GM21447 (cell line): Measurements from ENCODE around the gene HDAC4.

Experiments
- ATAC-seq: cut with Tn5 transposase; IDR thresholded peaks from one replicate; pipeline ENCODE4 v1.9.1; 2021; ENCODE audit not compliant: unreplicated experiment

The HDAC4 gene

DNA sequence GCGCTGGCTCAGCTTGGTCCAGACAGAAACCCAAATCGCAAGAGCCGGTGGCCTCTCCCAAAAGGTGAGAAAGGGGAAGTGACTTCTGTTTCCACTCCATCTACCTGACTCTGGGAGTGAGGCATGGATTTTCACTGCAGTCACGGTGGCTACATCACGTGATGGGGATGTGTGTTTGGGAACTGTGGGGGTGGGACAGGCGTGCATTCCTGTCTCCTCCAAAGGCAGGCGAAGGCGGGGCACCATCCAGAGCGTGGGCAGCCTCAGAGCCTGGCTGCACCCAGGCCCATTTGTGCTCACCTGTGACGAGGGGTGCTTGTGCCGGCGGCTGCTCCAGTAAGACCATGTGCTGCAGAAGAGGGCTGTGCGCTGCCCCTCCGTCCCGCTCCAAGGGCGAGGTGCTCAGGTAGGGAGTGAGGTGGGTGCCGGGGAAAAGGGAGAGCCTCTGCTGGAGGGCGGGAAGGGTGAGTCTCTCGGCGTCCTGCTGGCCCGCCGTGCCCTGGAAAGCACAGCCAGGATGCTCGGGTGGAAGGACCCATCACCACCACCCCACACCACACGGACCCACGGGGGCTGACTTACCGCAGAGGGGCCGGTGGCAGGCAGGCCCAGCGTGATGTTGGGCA lies 266.8 kb downstream of the HDAC4 start:
- ATAC-seq: no peak

GRCh38 chr2:239132786-239133185 lies 268.0 kb downstream of the HDAC4 start:
- ATAC-seq: no peak

- ATAC-seq: no peak
Observed at GRCh38 chr2:239132156-239132709, 268.6 kb downstream of the HDAC4 start.

DNA sequence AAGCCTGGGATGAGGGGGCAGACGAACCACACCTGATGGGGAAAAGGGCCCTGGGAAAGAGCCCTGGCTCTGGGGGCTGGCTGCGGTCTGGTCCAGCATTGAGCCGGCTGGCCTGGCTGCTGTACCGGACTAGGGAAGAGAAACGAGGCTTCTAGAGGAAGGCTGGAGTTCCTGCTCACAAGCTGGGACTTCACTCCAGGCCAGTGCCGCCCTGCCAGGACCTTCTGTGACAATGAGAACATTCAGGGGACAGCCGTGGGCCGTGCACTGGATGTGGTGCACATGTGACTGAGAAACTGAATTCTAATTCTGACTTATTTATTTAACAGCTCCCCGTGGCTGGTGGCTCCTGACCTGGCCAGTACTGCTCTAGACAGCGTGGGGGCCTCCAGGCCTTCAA lies 269.3 kb downstream of the HDAC4 start:
- no peak for ATAC-seq

- no peak for ATAC-seq
Observed at GRCh38 chr2:239130786-239131325, 270.0 kb downstream of the HDAC4 start.

GRCh38 chr2:239130041-239130440 lies 270.8 kb downstream of the HDAC4 start:
- no peak for ATAC-seq

- no peak for ATAC-seq
Observed at GRCh38 chr2:239129147-239129920, 271.5 kb downstream of the HDAC4 start.

GRCh38 chr2:239128706-239129105 lies 272.1 kb downstream of the HDAC4 start:
- ATAC-seq: no peak

DNA sequence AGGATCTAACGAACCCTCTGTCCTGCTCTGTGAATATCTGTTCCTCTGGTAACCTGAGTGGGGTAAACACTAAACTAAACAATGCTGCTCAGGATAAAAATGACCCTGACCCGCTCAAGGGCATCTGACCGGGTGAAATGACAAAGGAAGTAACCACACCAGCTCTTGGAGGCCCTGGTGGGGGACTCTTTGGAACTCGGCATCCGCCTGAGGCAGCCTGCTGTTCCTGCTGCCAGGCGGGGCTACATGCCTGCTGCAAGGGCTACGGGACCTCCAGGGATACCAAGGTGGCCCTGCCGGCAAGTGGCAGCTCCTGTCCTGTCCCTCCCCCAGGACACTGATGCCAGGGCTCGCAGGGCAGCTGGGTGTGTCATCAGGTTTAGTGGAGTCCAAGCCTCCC lies 273.3 kb downstream of the HDAC4 start:
- no peak for ATAC-seq

DNA sequence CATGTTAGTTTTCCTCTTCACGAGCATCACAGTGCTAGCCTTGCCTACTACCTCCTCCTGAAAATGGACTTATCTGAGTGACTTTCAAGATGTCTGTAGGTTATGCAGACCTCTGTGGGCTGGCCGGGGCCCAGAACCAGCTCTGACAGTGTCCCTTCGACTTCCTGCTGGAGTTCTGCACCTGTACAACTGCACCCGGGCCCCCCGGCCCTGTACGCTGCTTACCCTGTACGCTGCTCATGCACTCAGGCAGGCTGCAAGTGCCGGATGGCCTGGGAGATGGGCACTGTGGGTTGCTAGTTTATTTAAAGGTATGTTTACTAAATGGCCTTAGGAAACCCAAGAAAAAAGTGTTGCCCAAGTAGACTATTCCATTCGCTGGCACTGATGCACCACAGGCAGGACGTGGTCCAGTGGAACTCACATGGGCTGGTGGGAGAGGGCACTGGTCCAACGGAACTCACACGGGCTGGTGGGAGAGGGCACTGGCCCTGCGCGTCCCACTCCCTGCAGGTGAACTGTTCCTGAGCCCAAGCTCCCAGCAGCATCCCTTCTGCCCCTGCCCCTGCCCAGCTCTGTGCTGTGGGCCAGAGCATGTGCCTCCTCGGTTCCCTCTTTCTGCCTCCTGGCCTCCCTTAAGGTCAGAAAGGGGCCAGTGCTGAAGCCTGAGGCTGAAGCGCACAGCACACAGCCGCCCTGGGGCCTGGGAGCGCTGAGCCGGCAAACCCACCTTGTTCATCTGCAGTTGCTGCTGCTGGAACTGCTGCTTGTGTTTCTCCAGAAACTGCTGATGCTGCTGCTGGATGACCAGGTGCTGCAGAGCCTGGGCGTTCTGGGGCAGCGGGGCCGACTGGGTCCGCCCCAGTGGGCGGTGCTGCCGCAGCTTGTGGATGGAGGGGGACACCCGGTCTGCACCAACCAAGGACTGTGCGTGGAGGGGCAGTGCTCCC lies 274.8 kb downstream of the HDAC4 start:
- ATAC-seq: no peak

GRCh38 chr2:239124152-239124899 lies 276.5 kb downstream of the HDAC4 start:
- ATAC-seq: no peak

DNA sequence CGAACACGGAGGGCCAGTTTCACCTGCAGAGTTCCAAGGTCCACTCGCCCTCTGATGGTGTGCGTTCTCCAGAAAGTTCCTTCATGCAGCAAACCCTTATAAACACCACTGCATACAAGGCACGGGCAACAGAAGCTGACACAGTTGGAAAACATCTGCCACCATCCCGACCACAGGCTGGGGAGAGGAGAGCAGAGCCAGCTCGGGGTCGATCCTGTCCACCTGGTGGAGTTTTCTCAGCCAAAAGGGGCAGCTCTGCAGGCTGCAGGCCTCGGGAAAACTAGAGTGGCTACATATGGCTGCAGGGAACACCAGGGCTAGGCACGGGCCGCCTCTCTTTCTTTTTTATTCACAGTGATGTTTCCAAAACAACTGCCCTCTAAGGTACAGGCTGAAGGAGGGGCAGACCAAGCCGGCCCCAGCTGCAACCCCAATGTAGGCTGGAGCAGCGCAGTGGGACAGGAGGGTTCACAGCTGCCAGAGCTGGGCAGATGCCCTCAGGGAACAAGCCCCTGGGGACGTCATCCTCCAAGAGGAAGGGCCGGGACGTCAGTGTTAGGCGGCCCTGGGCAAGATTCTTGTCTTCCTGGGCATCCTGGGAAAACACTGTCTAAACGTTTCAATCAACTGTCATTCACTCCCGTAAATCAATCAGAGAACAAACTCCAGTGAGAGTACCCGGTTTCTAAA lies 278.3 kb downstream of the HDAC4 start:
- ATAC-seq: no peak

DNA sequence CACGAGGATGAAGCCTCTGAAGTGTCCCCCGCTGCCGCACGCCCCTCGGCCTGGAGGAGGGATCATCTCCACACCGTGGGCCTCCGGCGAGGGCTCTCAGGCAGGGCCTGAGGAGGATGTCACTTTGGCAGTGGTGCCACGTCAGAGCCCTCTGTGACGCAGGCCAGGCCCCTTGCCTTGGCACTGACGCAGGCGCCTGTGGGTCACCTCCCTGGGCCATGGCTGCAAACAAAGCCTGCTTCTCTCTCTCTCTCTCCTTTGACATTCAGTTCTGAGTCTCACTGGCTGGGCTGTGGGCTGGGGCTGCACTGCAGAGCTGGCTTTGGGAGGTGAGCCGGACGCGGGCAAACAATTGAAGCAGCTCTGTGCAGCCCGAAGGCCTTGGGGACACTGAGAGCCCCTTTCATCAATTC lies 279.2 kb downstream of the HDAC4 start:
- ATAC-seq: no peak

- no peak for ATAC-seq
Observed at GRCh38 chr2:239120664-239121063, 280.2 kb downstream of the HDAC4 start.

DNA sequence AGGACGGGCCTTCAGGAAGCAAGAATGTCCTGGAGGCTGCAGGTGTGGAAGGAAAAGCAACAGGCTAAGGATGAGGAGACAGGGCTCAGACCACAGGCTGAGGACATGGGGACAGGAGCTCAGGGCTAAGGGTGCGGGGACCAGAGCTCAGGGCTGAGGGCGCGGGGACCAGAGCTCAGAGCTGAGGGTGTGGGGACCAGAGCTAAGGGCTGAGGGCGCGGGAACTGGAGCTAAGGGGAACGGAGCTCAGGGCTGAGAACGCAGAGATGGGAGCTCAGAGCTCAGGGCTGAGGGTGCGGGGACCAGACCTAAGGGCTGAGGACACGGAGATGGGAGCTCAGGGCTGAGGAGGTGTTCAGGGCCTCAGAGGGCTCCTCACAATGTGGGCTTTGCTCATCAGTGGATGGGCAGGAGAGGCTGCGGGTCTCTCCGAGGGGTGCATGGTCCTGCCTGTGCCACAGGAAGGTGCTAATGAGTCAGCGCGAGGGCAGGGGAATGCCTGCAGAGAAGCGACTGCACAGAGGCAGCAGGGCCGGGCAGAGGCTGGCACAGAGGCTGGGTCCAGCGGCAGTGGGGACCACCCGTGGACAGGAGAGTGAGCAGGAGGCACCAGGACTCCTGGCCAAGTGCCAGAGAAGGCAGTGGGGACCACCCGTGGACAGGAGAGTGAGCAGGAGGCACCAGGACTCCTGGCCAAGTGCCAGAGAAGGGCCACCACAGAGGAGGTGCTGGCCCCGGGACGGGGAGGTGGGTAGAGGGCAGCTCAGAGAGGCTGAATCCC lies 281.3 kb downstream of the HDAC4 start:
- no peak for ATAC-seq

DNA sequence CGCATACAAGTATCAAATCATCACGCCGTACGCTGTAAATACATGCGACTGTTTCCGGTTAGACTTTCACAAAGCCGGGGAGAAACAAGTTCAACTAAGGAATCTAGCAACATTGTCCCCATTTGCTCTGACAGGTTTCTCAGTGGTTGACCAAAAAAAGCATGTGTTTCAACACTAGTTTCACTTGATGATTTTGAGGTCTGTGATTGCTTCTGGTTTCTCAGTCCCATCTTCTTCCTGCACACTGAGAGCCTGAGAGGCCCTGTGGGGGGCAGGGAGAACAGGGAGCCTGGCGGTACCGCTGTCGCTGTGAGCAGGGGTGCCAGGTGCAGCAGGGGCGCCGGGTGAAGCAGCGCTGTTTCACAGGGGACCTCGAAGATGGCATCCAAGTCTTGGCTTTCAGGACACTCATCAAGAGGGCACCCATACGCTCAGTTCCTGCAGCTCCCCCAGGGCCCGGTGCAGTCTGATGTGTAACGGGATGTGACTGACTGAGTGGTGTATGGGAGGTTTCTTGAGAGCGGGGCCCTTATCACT lies 282.1 kb downstream of the HDAC4 start:
- no peak for ATAC-seq

- ATAC-seq: no peak
Observed at GRCh38 chr2:239118264-239118663, 282.6 kb downstream of the HDAC4 start.

GRCh38 chr2:239117831-239118230 lies 283.0 kb downstream of the HDAC4 start:
- ATAC-seq: no peak
